ENCODE data around the gene XAB2.

Gene XAB2

GRCh38 chr19:7632340-7633203 is 3.2 kb upstream of the XAB2 start:
- DNase-seq (ENCODE audit: low read depth) = no peak

DNA sequence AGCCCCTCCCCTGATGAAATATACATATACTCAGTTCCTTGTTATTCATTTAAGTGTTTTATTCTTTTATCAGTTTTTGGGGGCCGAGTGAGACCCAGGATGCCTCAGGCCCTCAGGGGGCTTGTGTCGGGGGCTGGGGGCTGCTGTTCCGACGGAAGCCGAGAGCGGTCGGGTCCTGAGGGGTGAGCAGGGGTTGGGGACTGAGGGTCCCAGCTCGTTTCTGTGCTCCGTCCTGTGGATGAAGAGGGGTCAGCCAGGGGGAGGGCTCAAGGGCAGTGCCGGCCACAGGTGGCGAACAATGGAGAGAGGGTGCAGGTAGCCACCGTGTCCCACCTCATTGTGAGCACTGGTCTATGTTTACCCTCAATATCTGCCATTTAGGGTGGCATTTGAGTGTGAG is 2.2 kb upstream of the XAB2 start:
- DNase-seq (ENCODE audit: low read depth) = no peak

- no peak for DNase-seq (ENCODE audit: low read depth)
Observed at GRCh38 chr19:7628589-7629311, 595 bp downstream of the XAB2 start.

- no peak for DNase-seq (ENCODE audit: low read depth)
Observed at GRCh38 chr19:7627166-7627565, 2.2 kb downstream of the XAB2 start.

GRCh38 chr19:7625763-7626372 is 3.5 kb downstream of the XAB2 start:
- no peak for DNase-seq (ENCODE audit: low read depth)

DNA sequence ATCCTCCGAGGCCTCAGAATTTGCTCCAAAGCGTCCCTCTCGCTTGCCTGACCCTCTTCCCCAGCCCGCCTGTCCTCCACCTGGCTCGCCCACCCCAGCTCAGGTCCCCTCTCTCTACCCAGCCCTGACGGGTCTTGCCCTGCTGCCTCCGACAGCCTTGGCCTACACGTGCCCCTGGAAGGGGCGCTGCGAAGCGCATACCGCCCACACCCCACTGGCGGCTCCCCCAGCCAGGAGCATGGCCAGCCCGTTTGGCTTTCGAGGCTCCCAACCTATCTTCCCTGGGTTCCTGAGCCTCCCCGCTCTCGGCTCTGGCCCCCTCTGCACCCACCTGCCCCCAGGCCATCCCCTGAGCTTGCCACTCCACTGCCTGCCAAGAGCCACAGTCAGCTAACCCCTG is 4.5 kb downstream of the XAB2 start:
- no peak for DNase-seq (ENCODE audit: low read depth)

GRCh38 chr19:7623725-7624603 is 5.4 kb downstream of the XAB2 start:
- no peak for DNase-seq (ENCODE audit: low read depth)

DNA sequence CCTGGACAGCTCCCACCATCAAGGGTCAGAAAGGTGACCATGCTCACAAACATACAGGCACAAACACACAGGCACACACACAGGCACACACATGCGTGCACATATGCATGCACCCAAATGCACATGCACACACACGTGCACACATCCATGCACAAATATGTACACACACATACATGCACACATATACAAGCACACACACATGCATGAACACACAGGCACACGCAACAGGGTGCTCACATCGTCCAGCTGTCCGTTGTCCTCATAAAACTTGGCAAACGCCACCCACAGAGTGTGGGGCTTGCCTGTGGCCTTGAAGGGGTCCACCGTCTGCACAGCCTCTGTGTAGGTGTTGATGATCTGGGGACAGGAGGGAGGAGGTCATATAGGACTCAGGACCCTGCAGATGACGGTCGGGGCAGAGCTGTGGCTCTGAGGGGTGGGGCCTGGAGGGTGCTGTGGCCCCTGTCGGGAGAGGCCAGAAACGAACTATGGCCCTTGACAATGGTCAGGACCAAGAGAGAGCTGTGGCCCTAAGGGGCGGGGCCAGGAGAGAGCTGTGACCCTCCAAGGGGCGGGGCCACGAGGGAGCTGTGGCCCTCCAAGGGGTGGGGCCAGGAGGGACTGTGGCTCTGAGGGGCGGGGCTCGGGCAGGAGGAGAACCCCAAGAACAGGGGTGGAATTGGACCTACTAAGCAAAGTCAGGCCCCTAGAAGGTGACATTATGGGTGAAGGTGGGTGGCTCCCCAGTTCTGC is 6.2 kb downstream of the XAB2 start:
- no peak for DNase-seq (ENCODE audit: low read depth)

DNA sequence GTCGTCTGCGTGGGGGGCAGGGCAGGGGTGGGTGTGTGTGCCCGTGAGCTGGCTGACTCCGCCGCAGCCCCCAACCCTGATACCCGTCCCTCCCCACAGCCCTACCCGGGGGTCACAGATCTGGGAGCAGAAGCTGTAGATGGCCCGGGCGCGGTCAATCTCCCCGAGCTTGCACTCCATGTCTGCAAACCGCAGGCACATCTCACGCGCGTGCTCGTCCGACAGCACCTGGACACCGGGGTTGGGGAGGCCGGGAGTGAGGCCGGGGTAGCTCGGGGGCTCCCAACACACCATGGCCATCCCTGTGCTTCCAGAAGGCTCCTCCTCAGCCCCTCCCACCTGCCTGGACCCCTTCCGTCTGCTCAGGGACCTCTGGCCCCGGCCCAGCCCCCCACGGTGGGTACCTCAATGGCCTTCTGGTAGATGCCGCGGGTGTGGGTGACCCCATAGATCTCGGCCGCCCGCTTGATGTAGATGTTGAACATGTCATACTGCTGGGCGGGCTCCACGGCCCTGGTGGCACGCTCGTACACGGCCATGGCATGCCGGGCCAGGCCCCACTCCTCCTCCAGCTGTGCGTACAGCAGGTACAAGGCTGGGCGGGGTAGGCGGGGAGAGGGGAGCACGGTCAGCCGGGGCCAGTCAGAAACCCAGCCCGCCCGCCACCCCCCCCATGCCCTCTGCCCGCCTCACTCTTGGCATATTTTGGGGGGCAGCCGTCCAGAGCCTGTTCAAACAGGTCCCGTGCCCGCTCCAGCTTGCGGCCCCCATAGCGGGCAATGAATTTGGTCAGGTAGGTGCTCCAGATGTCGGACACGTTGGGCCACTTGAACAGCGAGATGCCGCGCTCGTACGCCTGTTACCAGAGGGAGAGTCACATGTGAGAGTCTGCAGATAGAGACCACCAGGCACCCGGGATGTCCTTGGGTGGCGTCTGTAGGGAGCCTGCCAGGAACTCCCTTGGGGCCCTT is 8.6 kb downstream of the XAB2 start:
- no peak for DNase-seq (ENCODE audit: low read depth)

GRCh38 chr19:7619671-7620441 is 9.5 kb downstream of the XAB2 start:
- no peak for DNase-seq (ENCODE audit: low read depth)

- no peak for DNase-seq (ENCODE audit: low read depth)
Observed at GRCh38 chr19:7618771-7619510, 10.4 kb downstream of the XAB2 start.

DNA sequence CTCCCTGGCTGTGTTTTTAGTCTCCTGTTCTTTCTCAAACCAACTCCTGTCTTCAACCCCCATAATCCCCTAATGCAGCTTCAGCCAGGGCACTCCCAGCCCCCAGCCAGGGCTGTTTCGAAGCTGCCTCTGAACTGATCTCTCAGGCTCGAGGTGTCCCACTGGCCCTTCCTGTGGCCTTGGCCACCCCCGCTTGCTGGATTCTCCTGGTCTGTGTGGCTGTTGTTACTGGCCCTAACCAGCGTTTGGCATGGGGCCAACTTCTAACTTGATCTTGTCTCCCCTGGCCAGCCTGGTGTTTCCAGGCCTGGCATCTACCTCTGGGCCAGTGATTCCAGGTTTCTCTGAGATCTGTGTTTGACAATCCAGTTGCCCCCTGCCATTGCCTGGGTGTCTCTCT is 11.0 kb downstream of the XAB2 start:
- DNase-seq (ENCODE audit: low read depth) = no peak

- DNase-seq (ENCODE audit: low read depth) = no peak
Observed at GRCh38 chr19:7617735-7618134, 11.6 kb downstream of the XAB2 start.

DNA sequence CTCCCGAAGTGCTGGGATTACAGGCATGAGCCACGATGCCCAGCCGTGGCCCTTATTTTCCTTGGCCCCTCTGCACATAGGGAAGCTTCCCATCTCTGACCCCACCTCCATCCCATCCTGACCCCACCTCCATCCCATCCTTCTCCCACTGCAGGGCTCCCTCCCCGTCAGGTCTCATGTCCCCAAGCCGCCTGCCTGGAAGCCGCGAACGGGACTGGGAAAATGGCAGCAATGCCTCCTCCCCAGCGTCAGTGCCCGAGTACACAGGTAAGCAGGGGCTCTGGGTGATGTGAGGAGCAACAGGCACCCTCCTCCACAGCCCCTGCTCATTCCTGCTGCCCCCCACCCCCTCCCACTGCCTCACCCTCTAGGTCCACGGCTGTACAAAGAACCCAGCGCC is 12.2 kb downstream of the XAB2 start:
- no peak for DNase-seq (ENCODE audit: low read depth)

GRCh38 chr19:7614859-7615741 is 14.2 kb downstream of the XAB2 start:
- no peak for DNase-seq (ENCODE audit: low read depth)

GRCh38 chr19:7612282-7613274 is 16.8 kb downstream of the XAB2 start:
- no peak for DNase-seq (ENCODE audit: low read depth)

All from HS-27A (cell line).